ENCODE measurements around the gene MYO1D.
A peak's percentile ranks its signal among the peaks of the same experiment; 100 is the strongest.

The MYO1D gene

DNA sequence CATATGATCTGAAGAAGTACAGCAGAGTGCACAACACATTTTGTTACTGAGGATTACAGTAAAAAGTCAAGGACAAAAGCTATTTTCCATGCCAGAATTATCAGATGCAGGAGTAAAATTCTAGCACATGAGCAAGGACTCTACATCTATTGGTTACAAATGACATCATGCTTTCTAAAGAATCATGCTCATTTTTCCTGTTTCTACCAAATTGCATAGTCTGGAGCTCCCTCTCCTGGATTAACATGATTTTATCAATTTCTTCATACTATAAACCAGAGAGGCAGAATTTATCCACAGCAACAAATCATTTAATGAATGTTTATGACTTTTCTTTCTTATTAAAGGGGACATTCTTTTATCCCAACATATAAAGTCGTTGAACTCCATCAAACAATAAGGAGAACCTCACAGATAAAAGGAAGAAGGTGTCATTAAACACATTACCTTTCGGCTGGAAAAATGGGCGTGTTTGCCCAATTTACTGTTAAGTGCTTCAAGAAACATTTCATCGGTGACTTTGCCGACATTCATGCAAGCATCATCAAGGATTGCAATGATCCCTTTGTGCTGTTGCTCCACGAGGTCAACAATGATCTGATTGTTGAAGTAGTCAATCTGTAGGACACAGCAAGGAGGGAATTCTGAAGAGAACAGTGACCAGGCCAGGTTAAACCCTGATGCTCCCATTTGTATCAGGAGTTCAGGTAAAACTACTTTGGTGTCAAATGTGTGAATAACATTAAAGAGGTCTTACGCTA, 121.7 kb downstream of the MYO1D start:
- peak; percentile 17 for TF ChIP-seq CTCF (IDR thresholded peaks at IDR 0.05; ENCODE audit: low read depth, low read length, missing control alignments)
- no peak overlapping the region for H3K4me3 ChIP-seq (ENCODE audit: low read depth, low read length)
- DNase-seq (ENCODE audit: low read depth) = peak; percentile 27

DNA sequence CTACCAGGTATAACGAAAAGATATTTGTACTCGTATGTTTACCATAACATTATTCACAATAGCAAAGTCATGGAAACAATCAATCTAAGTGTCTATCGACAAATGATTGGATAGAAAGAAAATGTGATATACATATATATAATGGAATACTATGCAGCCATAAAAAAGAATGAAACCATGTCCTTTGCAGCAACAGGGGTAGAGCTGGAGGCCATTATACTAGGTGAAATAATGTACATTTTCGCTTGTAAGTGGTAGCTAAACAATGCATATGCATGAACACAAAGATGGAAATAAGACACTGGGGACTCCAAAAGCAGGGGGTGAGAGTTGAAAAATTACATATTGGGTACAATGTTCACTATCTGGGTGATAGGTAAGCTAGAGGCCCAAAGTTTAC, 124.0 kb downstream of the MYO1D start:
- no peak for DNase-seq (ENCODE audit: low read depth)
- H3K4me3 ChIP-seq (ENCODE audit: low read depth, low read length) = no peak overlapping the region
- no peak for TF ChIP-seq CTCF (IDR thresholded peaks at IDR 0.05; ENCODE audit: low read depth, low read length, missing control alignments)

- no peak overlapping the region for H3K4me3 ChIP-seq (ENCODE audit: low read depth, low read length)
- no peak for DNase-seq (ENCODE audit: low read depth)
- no peak for TF ChIP-seq CTCF (IDR thresholded peaks at IDR 0.05; ENCODE audit: low read depth, low read length, missing control alignments)
Measured at GRCh38 chr17:32747856-32748255, 129.1 kb downstream of the MYO1D start.

GRCh38 chr17:32746698-32747097, 130.2 kb downstream of the MYO1D start:
- no peak for DNase-seq (ENCODE audit: low read depth)
- no peak for TF ChIP-seq CTCF (IDR thresholded peaks at IDR 0.05; ENCODE audit: low read depth, low read length, missing control alignments)
- H3K4me3 ChIP-seq (ENCODE audit: low read depth, low read length) = no peak overlapping the region

- DNase-seq (ENCODE audit: low read depth) = no peak
- no peak overlapping the region for H3K4me3 ChIP-seq (ENCODE audit: low read depth, low read length)
- TF ChIP-seq CTCF (IDR thresholded peaks at IDR 0.05; ENCODE audit: low read depth, low read length, missing control alignments) = no peak
Measured at GRCh38 chr17:32746280-32746679, 130.6 kb downstream of the MYO1D start.

- H3K4me3 ChIP-seq (ENCODE audit: low read depth, low read length) = no peak overlapping the region
- no peak for TF ChIP-seq CTCF (IDR thresholded peaks at IDR 0.05; ENCODE audit: low read depth, low read length, missing control alignments)
- no peak for DNase-seq (ENCODE audit: low read depth)
Measured at GRCh38 chr17:32742681-32743538, 134.0 kb downstream of the MYO1D start.

Data from GM12864 (cell line).